GM12801 (cell line): ENCODE results near the gene FA2H.

ENCODE experiments used
- CTCF ChIP-seq: IDR thresholded peaks from one replicate; pipeline ENCODE4 v1.5.1; 2011; ENCODE audit warnings: control low read depth; ENCODE audit not compliant: insufficient read length; ENCODE audit errors: extremely low read depth

Gene FA2H

DNA sequence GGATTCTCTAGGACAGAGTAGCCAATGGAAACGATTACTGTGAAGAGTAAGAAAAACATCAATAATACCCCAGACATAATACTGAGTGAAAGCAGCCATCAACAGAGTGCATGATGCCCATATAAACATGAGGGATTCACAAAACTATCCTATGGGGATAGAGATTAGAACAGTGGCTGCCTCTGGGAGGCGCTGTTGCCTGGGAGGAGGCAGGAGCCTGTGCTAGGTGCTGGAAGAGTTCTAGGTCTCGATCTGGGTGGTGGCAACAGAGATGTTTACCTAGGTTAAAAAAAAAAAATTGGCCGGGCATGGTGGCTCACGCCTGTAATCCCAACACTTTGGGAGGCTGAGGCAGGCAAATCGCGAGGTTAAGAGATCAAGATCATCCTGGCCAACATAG is 7.9 kb downstream of the FA2H start:
- no peak for TF ChIP-seq CTCF

DNA sequence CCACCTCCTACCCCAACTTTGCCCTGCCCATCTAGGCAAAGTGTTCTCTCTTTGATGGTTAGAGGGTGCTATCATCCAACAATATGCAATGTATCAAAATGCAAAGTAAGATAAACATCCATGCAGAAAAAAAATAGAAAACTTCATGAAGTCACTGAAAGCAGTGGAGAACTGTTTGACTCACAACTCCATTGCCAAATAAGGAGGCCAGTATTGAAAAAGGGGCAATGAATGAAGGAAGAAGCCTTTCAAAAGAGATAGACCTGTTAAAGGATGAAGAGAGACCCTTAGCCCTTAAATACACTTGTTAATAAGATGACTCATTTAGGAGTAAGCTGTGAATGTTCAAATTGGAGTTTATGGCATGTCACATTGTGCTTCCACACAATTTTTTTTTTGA is 13.0 kb downstream of the FA2H start:
- no peak for TF ChIP-seq CTCF

GRCh38 chr16:74760007-74760767 is 14.4 kb downstream of the FA2H start:
- TF ChIP-seq CTCF: no peak

DNA sequence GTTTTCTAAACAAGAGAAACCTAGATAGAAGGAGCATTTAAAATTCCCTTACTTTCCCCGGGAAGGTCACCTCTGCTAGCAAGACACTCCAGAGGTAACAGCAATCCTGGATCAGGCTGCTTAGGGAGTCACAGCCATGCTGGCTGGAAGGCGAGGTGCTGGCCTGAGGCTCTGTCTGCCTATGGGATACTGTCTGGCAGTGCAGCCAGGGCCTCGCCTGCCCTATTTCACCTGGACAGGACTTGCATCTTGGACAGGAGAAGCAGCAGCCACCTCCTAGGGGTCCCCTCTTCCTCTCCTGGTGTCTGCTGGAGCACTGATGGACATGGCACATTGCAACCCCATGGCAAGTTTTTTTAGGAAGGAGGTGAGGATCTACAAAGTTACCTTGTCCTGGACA is 15.1 kb downstream of the FA2H start:
- no peak for TF ChIP-seq CTCF

- no peak for TF ChIP-seq CTCF
These were observed 15.8 kb downstream of the FA2H start for GRCh38 chr16:74758801-74759200.

DNA sequence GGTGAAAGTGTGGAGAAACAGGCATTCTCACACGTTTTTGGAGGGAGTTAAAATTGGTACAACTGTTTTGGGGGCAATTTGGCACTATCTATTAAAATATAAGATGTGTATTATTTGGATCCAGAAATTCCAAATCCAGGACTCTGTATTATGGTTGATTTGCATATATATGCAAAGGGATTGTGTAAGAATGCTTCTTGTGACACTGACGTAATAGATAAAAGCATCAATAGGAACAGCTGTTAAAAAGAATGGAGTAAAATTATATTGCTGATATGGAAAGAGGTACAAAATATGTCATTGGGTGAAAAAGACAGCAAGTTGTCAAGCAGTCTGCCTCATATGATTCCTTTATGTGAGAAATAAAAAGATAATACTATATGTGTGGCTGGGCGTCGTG is 17.3 kb downstream of the FA2H start:
- TF ChIP-seq CTCF: no peak

- TF ChIP-seq CTCF: no peak
These were observed 18.4 kb downstream of the FA2H start for GRCh38 chr16:74756203-74756602.

DNA sequence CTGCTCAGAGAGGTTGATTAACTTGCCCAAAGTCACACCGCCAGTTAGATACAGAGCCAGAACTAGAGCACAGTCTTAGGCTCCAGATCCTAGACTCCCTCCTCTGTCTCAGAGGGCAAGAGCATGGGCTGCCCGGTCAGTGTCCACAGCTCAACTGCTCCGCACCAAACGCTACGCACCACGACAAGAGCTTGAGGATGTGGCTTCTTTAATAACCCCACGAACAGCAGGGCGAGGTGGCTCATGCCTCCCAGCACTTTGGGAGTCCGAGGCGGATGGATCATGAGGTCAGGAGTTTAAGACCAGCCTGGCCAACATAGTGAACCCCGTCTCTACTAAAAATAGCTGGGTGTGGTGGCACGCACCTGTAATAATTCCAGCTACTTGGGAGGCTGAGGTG is 21.4 kb downstream of the FA2H start:
- no peak for TF ChIP-seq CTCF
